Lower leg skin (tissue), 3 donors: ENCODE results near the gene ARID1B.

Source experiments
- CTCF ChIP-seq, 3 donors: fragments of 450-650 bp; IDR thresholded peaks; one replicate each; pipeline ENCODE4 v1.5.1; 2016; ENCODE audit warnings: antibody characterized with exemption in 3 of 3, mild to moderate bottlenecking in 3 of 3, moderate library complexity in 2 of 3
- POLR2A ChIP-seq, 2 donors: fragments of 450-650 bp; IDR thresholded peaks; one replicate each; pipeline ENCODE4 v1.6.1; 2016 to 2017; ENCODE audit warnings: antibody characterized with exemption in 2 of 2, mild to moderate bottlenecking in 1 of 2, moderate library complexity in 1 of 2

GRCh38 chr6:157036245-157036711 is 259.1 kb downstream of the ARID1B start:
- TF ChIP-seq POLR2A (IDR thresholded peaks at IDR 0.05) (no peak), CTCF (IDR thresholded peaks at IDR 0.05) (no peak)
